HAP-1 (cell line): ENCODE measurements around the gene YIF1B.
"Not testable (repeated sequence)": the region's sequence is repeated elsewhere in the genome, so short reads cannot be mapped to it uniquely, and the experiment has no call there.

Experiments used
- DNase-seq, 2 experiments: peaks; one replicate each; pipeline ENCODE4 v3.0.0-alpha.2; 2016 to 2020; ENCODE audit warnings: low spot score in 2 of 2
- H3K27me3 ChIP-seq: fragments of 250-450 bp; sonication (Bioruptor Pico); 2 replicates; pipeline ENCODE4 v1.5.1; 2020; ENCODE audit warnings: low read depth, mild to moderate bottlenecking, moderate library complexity
- H3K36me3 ChIP-seq: fragments of 250-450 bp; sonication (Bioruptor Pico); replicated peaks from 2 replicates; pipeline ENCODE4 v1.5.1; 2020; ENCODE audit warnings: mild to moderate bottlenecking
- H3K4me1 ChIP-seq: fragments of 250-450 bp; sonication (Bioruptor Pico); 2 replicates; pipeline ENCODE4 v1.5.1; 2020; ENCODE audit warnings: mild to moderate bottlenecking
- H3K4me3 ChIP-seq: fragments of 250-450 bp; sonication (Bioruptor Pico); 2 replicates; pipeline ENCODE4 v1.5.1; 2020; ENCODE audit warnings: mild to moderate bottlenecking, moderate library complexity
- H3K9me3 ChIP-seq: fragments of 250-450 bp; sonication (Bioruptor Pico); 2 replicates; pipeline ENCODE4 v1.5.1; 2020; ENCODE audit warnings: mild to moderate bottlenecking, moderate library complexity
- in situ Hi-C: fragments of 300-500 bp; cut with MboI; formaldehyde crosslinking; loops from 3 replicates; pipeline ENCODE4 v1.14.3; 2020; ENCODE audit warnings: low sequenced_read_pairs, inconsistent platforms, mixed read lengths

The YIF1B gene

DNA sequence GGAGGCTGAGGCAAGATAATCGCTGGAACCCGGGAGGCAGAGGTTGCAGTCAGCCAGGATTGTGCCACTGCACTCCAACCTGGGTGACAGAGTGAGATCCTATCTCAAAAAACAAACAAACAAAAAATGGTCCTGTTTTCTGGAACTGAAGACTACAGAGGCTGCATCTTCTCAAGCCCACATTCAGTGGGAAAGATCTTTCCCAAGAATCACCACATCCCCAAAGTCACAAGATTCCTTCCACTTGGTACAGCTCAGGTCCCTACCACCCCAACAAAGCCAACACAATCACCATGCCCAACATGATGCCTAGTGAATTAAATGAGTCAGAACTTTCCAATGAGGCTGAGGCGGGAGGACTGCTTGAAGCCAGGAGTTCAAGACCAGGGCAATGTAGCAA, 35.1 kb upstream of the YIF1B start:
- DNase-seq: no peak
- no peaks in the 10 kb centered on the region for H3K27me3 ChIP-seq
- no peaks in the 10 kb centered on the region for H3K4me1 ChIP-seq
- H3K36me3 ChIP-seq: 0 out of 2 replicates have a peak, but pooled peaks cover under 1% of the 10 kb centered on the region
- in situ Hi-C loops: no loop called here
- no peaks in the 10 kb centered on the region for H3K9me3 ChIP-seq
- no peak overlapping the region for H3K4me3 ChIP-seq

DNA sequence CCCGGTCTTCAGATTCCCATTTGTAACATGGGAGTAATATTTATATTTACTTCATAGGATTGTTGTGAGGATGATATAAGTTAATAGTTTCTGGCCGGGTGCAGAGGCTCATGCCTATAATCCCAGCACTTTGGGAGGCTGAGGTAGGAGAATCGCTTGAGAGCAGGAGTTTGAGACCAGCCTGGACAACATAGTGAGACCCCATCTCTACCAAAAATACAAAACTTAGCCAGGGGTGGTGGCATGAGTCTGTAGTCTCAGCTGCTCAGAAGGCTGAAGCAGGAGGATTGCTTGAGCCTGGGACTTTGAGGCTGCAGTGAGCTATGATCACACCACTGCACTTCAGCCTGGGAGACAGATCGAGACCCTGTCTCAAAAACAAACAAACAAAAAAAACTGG, 31.1 kb upstream of the YIF1B start:
- Histone ChIP-seq H3K27me3 (no peaks in the 10 kb centered on the region), H3K4me3 (no peak overlapping the region), H3K36me3 (0 out of 2 replicates have a peak, but pooled peaks cover 3% of the 10 kb centered on the region), H3K9me3 (no peaks in the 10 kb centered on the region), H3K4me1 (no peaks in the 10 kb centered on the region)
- no peak for DNase-seq
- in situ Hi-C loops: no loop called here

DNA sequence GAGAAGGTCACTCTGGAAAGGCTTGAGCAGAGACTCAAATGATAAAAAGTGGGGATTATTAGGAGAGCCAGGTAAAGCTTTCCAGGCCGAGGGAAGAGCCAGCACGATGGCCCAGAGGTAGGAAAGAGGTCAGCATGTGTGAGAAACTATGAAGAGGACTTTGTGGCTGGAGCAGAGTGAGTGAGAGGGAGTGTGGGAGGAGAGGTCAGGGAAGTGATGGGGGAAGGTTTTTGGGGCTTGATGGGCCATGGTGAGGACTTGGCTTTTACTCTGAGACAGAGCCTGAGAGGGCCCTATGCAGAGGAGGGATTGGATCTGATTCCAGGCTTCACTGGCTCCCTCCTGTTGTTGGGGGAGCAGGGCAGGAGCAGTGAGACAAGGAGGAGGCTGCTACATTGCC, 25.2 kb upstream of the YIF1B start:
- Histone ChIP-seq H3K4me1 (peaks cover 25% of the 10 kb centered on the region), H3K36me3 (peaks cover 8% of the 10 kb centered on the region), H3K4me3 (no peak overlapping the region), H3K27me3 (no peaks in the 10 kb centered on the region), H3K9me3 (no peaks in the 10 kb centered on the region)
- DNase-seq: no peak
- in situ Hi-C loops: no loop called here

DNA sequence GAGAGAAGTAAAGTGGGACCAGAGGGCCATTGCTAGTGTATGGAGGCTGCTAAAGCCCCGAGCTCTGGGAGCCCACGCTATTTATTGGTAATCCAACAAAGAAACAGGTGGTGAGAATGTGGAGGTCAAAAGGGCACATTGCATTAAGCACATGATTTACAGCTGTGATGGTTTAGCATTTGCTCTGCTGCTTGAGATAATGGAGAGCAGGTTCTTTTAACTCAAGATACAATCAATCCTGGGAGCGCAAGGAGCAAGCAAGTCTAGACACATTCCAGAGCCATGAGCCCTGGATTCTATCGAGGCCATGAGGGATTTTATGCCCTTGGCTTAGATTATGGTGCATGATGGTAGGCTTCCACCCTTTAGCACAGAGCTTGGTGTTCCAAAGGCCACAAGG, 23.3 kb upstream of the YIF1B start:
- not testable (repeated sequence) for H3K36me3 ChIP-seq, H3K27me3 ChIP-seq, H3K9me3 ChIP-seq
- in situ Hi-C loops: loop anchor here (10.0 kb wide), 1 partner anchor 444 kb away; no protein-coding TSS in a partner anchor
- Histone ChIP-seq H3K4me3 (peak overlapping the region; percentile 11), H3K4me1 (peaks cover 25% of the 10 kb centered on the region)
- peak; percentile 49 to 74 for DNase-seq

DNA sequence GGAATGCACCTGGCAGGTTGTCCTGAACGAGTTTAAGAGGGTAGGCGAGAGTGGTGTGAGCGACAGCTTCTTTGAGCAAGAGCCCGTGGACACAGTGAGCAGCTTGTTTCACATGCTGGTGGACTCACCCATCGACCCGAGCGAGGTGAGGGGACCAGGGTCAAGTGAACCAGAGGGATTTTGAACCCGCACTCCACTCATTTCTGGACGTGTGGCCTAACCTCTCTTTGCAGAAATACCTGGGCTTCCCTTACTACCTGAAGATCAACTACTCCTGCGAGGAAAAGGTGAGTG, 21.6 kb upstream of the YIF1B start:
- Histone ChIP-seq H3K27me3 (no peaks in the 10 kb centered on the region), H3K4me3 (peak overlapping the region; percentile 49), H3K9me3 (no peaks in the 10 kb centered on the region), H3K4me1 (peaks cover 25% of the 10 kb centered on the region), H3K36me3 (peaks cover 5% of the 10 kb centered on the region)
- in situ Hi-C loops: loop anchor here (10.0 kb wide), 1 partner anchor 443 kb away; no protein-coding TSS in a partner anchor
- no peak for DNase-seq

DNA sequence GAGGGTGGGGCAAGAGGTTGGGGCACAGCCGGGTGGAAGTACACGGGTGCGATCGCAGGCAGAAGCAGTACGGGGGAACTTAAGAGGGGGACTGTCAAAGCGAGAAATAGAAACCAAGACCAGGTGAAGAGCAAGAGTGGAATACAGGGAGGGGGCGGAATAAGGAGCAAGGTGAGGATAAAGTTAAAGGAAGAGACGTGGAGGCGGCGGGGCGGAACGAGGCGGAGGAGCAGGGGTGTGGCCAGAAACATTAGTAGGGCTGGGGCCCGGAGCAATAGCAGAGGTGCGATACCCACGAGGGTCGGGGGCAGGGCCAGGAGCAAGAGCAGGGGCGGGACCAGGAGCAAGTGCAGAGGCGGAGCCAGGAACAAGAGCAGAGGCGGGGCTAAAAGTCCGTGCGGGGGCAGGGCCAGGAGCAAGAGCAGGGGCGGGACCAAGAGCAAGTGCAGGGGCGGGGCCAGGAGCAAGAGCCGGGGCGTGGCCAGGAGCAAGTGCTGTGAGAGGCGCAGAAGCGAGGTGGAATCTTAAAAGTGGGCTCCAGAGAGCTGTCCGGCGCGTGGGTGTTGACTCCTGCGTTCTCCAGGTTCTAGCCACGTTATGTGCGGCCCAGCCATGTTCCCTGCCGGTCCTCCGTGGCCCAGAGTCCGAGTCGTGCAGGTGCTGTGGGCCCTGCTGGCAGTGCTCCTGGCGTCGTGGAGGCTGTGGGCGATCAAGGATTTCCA, 21.1 kb upstream of the YIF1B start:
- peak; percentile 96 to 99 for DNase-seq
- Histone ChIP-seq H3K36me3 (peaks cover 5% of the 10 kb centered on the region), H3K4me1 (peaks cover 25% of the 10 kb centered on the region), H3K27me3 (no peaks in the 10 kb centered on the region), H3K9me3 (no peaks in the 10 kb centered on the region), H3K4me3 (peak overlapping the region; percentile 49)
- in situ Hi-C loops: loop anchor here (10.0 kb wide), 1 partner anchor 442 kb away; no protein-coding TSS in a partner anchor

DNA sequence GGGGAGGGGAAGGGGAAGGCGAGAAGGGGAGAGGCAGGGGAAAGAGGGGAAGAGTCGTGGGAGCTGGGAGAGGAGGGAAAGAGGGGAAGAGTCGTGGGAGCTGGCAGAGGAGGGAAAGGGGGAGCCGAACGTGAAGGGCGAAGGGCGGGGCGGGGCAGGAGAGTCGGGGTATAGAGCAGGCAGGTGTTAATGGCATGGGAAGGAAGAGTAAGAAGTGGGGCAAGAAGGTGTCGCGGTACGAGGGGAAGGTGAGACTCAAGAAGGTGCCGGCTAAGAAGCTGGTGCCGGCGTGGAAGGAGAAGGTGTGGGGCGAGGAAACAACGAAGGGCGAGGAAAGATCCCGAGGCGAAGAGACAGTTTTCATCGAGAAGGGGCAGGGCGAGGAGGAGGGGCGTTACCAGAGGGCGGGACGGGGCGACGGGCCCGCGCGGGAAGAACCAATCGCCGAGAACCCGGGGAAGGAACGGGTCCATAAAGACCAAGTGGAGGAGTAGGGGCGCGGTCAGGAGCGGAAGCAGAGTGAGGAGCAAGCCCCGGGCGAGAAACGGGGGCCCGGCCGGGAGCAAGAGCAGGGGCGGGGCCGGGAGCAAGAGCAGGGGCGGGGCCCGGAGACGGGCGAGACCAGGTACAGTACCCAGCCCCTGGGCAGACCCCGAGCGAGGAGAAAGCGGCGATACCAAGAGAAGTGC, 20.3 kb upstream of the YIF1B start:
- in situ Hi-C loops: loop anchor here (10.0 kb wide), 1 partner anchor 441 kb away; no protein-coding TSS in a partner anchor
- peak; percentile 97 to 99 for DNase-seq
- Histone ChIP-seq H3K36me3 (peaks cover 5% of the 10 kb centered on the region), H3K27me3 (no peaks in the 10 kb centered on the region), H3K4me3 (peak overlapping the region; percentile 49), H3K4me1 (peaks cover 25% of the 10 kb centered on the region), H3K9me3 (no peaks in the 10 kb centered on the region)

DNA sequence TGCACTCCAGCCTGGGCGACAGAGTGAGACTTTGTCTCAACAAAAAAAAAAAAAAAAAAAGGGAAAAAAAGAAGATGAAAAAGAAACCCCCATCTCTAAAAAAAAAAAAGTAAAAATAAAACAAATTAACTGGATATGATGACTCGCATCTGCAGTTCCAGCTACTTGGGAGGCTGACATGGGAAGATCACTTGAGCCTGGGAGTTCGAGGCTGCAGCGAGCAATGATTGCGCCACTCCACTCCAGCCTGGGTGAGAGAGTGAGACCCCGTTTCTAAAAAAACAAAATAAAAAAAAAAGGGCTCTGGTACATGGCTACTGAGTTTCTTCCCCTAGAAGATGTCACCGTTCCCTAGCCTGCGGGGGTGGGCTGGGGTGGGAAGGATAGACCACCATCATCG, 17.5 kb upstream of the YIF1B start:
- Histone ChIP-seq H3K36me3 (no peaks in the 10 kb centered on the region), H3K9me3 (no peaks in the 10 kb centered on the region), H3K4me1 (peaks cover 8% of the 10 kb centered on the region), H3K4me3 (no peak overlapping the region), H3K27me3 (no peaks in the 10 kb centered on the region)
- no peak for DNase-seq
- in situ Hi-C loops: loop anchor here (10.0 kb wide), 1 partner anchor 438 kb away; no protein-coding TSS in a partner anchor

DNA sequence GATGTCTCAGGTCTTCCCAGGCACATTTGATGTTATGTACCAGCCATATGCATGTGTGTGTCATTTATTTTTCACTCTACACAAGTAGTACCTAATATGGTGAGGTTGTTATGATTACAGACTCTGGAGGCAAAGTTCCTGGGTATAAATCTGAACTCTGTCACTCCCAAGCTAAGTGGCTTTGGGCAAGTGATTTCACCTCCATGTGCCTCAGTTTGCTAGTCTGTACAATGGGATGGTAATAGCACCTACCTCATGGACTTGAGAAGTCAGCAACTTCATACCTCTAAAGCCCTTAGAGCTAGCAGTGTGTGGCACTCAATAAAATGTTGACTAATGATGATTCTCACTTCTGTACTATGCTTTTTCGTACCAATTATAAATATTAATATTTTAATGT, 16.0 kb upstream of the YIF1B start:
- DNase-seq: no peak
- H3K27me3 ChIP-seq: no peaks in the 10 kb centered on the region
- no peak overlapping the region for H3K4me3 ChIP-seq
- H3K4me1 ChIP-seq: no peaks in the 10 kb centered on the region
- H3K36me3 ChIP-seq: 0 out of 2 replicates have a peak, but pooled peaks cover 6% of the 10 kb centered on the region
- in situ Hi-C loops: loop anchor here (10.0 kb wide), 1 partner anchor 437 kb away; no protein-coding TSS in a partner anchor
- H3K9me3 ChIP-seq: no peaks in the 10 kb centered on the region

DNA sequence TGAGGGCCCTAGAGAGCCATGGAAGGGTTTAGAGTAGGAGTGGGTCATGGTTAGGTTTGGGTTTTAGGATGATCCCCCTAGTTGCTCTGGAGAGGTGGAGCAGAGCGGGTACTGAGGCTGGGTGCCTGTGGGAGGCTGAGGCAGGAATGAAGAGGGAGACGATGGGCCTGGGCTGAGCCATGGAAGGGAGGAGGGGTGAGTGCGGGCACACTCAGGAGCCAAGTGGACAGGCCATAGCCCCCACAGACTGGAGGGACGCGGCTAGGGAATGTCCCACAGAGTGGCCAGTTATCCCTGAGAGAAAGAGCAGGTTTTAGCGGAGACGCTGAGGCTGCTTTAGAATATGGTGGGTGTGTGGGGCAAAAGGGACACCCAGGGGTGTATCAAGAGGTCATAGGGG, 13.9 kb upstream of the YIF1B start:
- Histone ChIP-seq H3K4me1 (no peaks in the 10 kb centered on the region), H3K27me3 (no peaks in the 10 kb centered on the region), H3K4me3 (no peak overlapping the region), H3K36me3 (0 out of 2 replicates have a peak, but pooled peaks cover 6% of the 10 kb centered on the region), H3K9me3 (no peaks in the 10 kb centered on the region)
- in situ Hi-C loops: loop anchor here (5.0 to 10.0 kb wide), 2 partner anchors 87 to 435 kb away; no protein-coding TSS in a partner anchor
- DNase-seq: no peak

DNA sequence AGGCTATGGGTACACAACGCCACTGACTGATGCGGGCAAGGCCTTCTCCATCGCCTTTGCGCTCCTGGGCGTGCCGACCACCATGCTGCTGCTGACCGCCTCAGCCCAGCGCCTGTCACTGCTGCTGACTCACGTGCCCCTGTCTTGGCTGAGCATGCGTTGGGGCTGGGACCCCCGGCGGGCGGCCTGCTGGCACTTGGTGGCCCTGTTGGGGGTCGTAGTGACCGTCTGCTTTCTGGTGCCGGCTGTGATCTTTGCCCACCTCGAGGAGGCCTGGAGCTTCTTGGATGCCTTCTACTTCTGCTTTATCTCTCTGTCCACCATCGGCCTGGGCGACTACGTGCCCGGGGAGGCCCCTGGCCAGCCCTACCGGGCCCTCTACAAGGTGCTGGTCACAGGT, 10.8 kb upstream of the YIF1B start:
- H3K4me3 ChIP-seq: no peak overlapping the region
- no peaks in the 10 kb centered on the region for H3K9me3 ChIP-seq
- H3K27me3 ChIP-seq: no peaks in the 10 kb centered on the region
- DNase-seq: no peak
- H3K4me1 ChIP-seq: no peaks in the 10 kb centered on the region
- H3K36me3 ChIP-seq: 0 out of 2 replicates have a peak, but pooled peaks cover 6% of the 10 kb centered on the region
- in situ Hi-C loops: loop anchor here (5.0 kb wide), 1 partner anchor 84 kb away; no protein-coding TSS in a partner anchor

DNA sequence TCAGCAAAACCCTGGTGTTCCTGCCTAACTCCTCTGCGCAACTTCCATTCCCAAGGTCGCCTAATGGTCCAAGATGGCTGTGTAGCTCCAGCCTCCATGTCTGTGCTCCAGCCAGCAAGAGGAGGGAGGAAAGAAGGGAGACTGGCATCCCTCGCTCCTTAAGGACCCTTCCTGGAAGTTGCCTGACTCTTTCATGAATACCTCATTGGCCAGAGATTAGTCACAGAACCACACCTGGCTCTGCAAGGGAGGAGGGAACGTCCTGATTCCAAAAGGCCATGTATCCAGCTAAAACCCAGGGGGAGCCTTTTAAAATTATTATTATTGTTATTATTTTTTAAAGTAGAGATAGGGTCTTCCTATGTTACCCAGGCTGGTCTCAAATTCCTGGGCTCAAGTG, 8.7 kb upstream of the YIF1B start:
- Histone ChIP-seq H3K4me3 (no peak overlapping the region), H3K4me1 (0 out of 2 replicates have a peak, but pooled peaks cover 3% of the 10 kb centered on the region), H3K9me3 (no peaks in the 10 kb centered on the region), H3K27me3 (no peaks in the 10 kb centered on the region), H3K36me3 (0 out of 2 replicates have a peak, but pooled peaks cover 6% of the 10 kb centered on the region)
- DNase-seq: no peak
- in situ Hi-C loops: no loop called here

DNA sequence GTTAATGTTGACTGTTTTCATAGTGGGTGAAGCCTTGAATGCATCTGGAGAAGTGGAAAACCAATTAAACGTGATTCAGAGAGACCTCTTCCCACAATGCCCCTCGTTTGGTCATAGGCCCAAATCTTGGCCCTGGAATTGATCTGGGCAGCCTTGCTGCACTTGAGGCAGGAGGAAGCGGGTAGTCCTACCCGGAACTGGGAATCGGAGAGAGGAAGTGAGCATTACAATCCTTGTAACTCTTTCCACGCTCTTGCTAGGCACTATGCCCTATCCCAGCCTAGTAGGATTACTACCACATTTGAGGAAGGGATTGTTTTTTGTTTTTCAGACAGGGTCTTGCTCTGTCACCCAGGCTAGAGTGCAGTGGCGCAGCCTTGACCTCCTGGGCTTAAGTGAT, 7.5 kb upstream of the YIF1B start:
- Histone ChIP-seq H3K4me3 (no peak overlapping the region), H3K27me3 (no peaks in the 10 kb centered on the region), H3K36me3 (0 out of 2 replicates have a peak, but pooled peaks cover 6% of the 10 kb centered on the region), H3K9me3 (no peaks in the 10 kb centered on the region), H3K4me1 (0 out of 2 replicates have a peak, but pooled peaks cover 4% of the 10 kb centered on the region)
- in situ Hi-C loops: no loop called here
- no peak for DNase-seq

DNA sequence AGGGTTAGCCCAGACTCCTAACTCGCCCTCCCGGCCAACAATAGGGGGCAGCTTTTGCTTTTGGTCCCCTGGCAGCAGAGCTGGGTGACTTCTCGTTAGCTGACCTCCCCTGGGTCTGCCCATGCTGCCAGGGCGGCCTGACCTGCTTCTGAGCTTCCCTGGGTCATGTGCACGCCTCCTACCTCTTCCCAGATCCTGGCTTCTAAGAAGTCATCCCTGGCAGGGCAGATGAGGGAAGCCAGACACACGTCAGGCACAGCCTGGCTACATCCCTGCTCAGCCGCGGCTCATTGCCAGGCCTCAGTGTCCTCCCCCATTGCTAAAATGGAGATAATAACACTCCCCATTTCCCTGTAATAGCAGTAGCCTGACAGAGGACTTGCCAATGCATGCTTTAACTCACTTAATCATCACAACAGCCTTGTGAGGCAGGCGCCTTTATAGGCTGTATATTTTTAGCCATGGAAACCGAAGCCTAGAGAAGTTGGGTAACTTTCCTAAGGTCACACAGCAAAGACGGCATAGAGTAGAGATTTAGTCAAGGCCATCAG, 6.0 kb upstream of the YIF1B start:
- in situ Hi-C loops: no loop called here
- no peak for DNase-seq

More for the DNA sequence above, 6.0 kb upstream of the YIF1B start:
- Histone ChIP-seq H3K36me3 (no peaks in the 10 kb centered on the region), H3K27me3 (no peaks in the 10 kb centered on the region), H3K9me3 (no peaks in the 10 kb centered on the region), H3K4me1 (peaks cover 4% of the 10 kb centered on the region; the same call in 1 of the 2 replicates), H3K4me3 (no peak overlapping the region)
